ENCODE results near the gene NUBPL. TPM values are rescaled to one million over a fixed set of nuclear protein-coding genes. Genes with fewer than 3 reads are reported as not detected.
A peak's percentile ranks its signal among the peaks of the same experiment; 100 is the strongest.
"Not testable (repeated sequence)": the region's sequence is repeated elsewhere in the genome, so short reads cannot be mapped to it uniquely, and the experiment has no call there.

The NUBPL gene
- total RNA-seq, 1 experiment from 2014 or later, result 20.0 TPM

- in situ Hi-C loops (cut with HindIII; ENCODE audit: low pct_unique_long_range_greater_than_20kb, low sequenced_read_pairs), result no loop called here
- DNase-seq (ENCODE audit: low read depth, low spot score), result no peak
Observed at GRCh38 chr14:31760277-31760676, 199.1 kb downstream of the NUBPL start.

GRCh38 chr14:31761325-31761724 is 200.1 kb downstream of the NUBPL start:
- no peak for DNase-seq (ENCODE audit: low read depth, low spot score)
- in situ Hi-C loops (cut with HindIII; ENCODE audit: low pct_unique_long_range_greater_than_20kb, low sequenced_read_pairs), result no loop called here

- in situ Hi-C loops (cut with HindIII; ENCODE audit: low pct_unique_long_range_greater_than_20kb, low sequenced_read_pairs), result no loop called here
- DNase-seq (ENCODE audit: low read depth, low spot score), result peak; percentile 76
Observed at GRCh38 chr14:31763041-31763440, 201.8 kb downstream of the NUBPL start.

GRCh38 chr14:31766315-31766892 is 205.2 kb downstream of the NUBPL start:
- DNase-seq (ENCODE audit: low read depth, low spot score), result no peak
- in situ Hi-C loops (cut with HindIII; ENCODE audit: low pct_unique_long_range_greater_than_20kb, low sequenced_read_pairs), result no loop called here

GRCh38 chr14:31768355-31768754 is 207.2 kb downstream of the NUBPL start:
- in situ Hi-C loops (cut with HindIII; ENCODE audit: low pct_unique_long_range_greater_than_20kb, low sequenced_read_pairs), result no loop called here
- DNase-seq (ENCODE audit: low read depth, low spot score), result no peak

- DNase-seq (ENCODE audit: low read depth, low spot score), result peak; percentile 97
- in situ Hi-C loops (cut with HindIII; ENCODE audit: low pct_unique_long_range_greater_than_20kb, low sequenced_read_pairs), result no loop called here
Observed at GRCh38 chr14:31770271-31770670, 209.1 kb downstream of the NUBPL start.

- no peak for DNase-seq (ENCODE audit: low read depth, low spot score)
- in situ Hi-C loops (cut with HindIII; ENCODE audit: low pct_unique_long_range_greater_than_20kb, low sequenced_read_pairs), result no loop called here
Observed at GRCh38 chr14:31774567-31774966, 213.4 kb downstream of the NUBPL start.

GRCh38 chr14:31777312-31777711 is 216.1 kb downstream of the NUBPL start:
- in situ Hi-C loops (cut with HindIII; ENCODE audit: low pct_unique_long_range_greater_than_20kb, low sequenced_read_pairs), result no loop called here
- no peak for DNase-seq (ENCODE audit: low read depth, low spot score)

GRCh38 chr14:31781578-31781977 is 220.4 kb downstream of the NUBPL start:
- no peak for DNase-seq (ENCODE audit: low read depth, low spot score)
- in situ Hi-C loops (cut with HindIII; ENCODE audit: low pct_unique_long_range_greater_than_20kb, low sequenced_read_pairs), result no loop called here

GRCh38 chr14:31785574-31785973 is 224.4 kb downstream of the NUBPL start:
- no peak for DNase-seq (ENCODE audit: low read depth, low spot score)
- in situ Hi-C loops (cut with HindIII; ENCODE audit: low pct_unique_long_range_greater_than_20kb, low sequenced_read_pairs), result no loop called here

GRCh38 chr14:31787377-31787776 is 226.2 kb downstream of the NUBPL start:
- peak; percentile 71 for DNase-seq (ENCODE audit: low read depth, low spot score)
- in situ Hi-C loops (cut with HindIII; ENCODE audit: low pct_unique_long_range_greater_than_20kb, low sequenced_read_pairs), result no loop called here

- DNase-seq (ENCODE audit: low read depth, low spot score), result peak; percentile 11
- in situ Hi-C loops (cut with HindIII; ENCODE audit: low pct_unique_long_range_greater_than_20kb, low sequenced_read_pairs), result no loop called here
Observed at GRCh38 chr14:31788340-31788739, 227.1 kb downstream of the NUBPL start.

- in situ Hi-C loops (cut with HindIII; ENCODE audit: low pct_unique_long_range_greater_than_20kb, low sequenced_read_pairs), result no loop called here
- no peak for DNase-seq (ENCODE audit: low read depth, low spot score)
Observed at GRCh38 chr14:31792726-31793125, 231.5 kb downstream of the NUBPL start.

GRCh38 chr14:31797946-31798345 is 236.7 kb downstream of the NUBPL start:
- DNase-seq (ENCODE audit: low read depth, low spot score); in situ Hi-C loops (cut with HindIII; ENCODE audit: low pct_unique_long_range_greater_than_20kb, low sequenced_read_pairs): not testable (repeated sequence)

- peak; percentile 4 for DNase-seq (ENCODE audit: low read depth, low spot score)
- in situ Hi-C loops (cut with HindIII; ENCODE audit: low pct_unique_long_range_greater_than_20kb, low sequenced_read_pairs), result no loop called here
Observed at GRCh38 chr14:31802838-31803237, 241.6 kb downstream of the NUBPL start.

GRCh38 chr14:31806249-31806648 is 245.0 kb downstream of the NUBPL start:
- DNase-seq (ENCODE audit: low read depth, low spot score), result no peak
- in situ Hi-C loops (cut with HindIII; ENCODE audit: low pct_unique_long_range_greater_than_20kb, low sequenced_read_pairs), result no loop called here

- DNase-seq (ENCODE audit: low read depth, low spot score); in situ Hi-C loops (cut with HindIII; ENCODE audit: low pct_unique_long_range_greater_than_20kb, low sequenced_read_pairs): not testable (repeated sequence)
Observed at GRCh38 chr14:31811693-31812628, 250.8 kb downstream of the NUBPL start.

GRCh38 chr14:31813724-31814490 is 252.7 kb downstream of the NUBPL start:
- in situ Hi-C loops (cut with HindIII; ENCODE audit: low pct_unique_long_range_greater_than_20kb, low sequenced_read_pairs); DNase-seq (ENCODE audit: low read depth, low spot score): not testable (repeated sequence)
